Karpas-422 (cell line): Measurements from ENCODE around the gene COL16A1. TPM values are rescaled to one million over a fixed set of nuclear protein-coding genes. Genes with fewer than 3 reads are reported as not detected.

Experiments used
- DNase-seq: peaks from one replicate; pipeline ENCODE4 v3.0.0-alpha.2; 2015
- H2AFZ ChIP-seq: fragments of 200-600 bp; sonication (generic); 2 replicates; pipeline ENCODE4 v1.6.1; 2014; ENCODE audit warnings: antibody characterized with exemption, low read length, mixed read lengths
- H3K27ac ChIP-seq: fragments of 200-600 bp; sonication (generic); 2 replicates; pipeline ENCODE4 v1.5.1; 2014; ENCODE audit warnings: mild to moderate bottlenecking, low read length, moderate library complexity
- H3K27me3 ChIP-seq: fragments of 200-600 bp; sonication (generic); 2 replicates; pipeline ENCODE4 v1.6.1; 2014; ENCODE audit warnings: low read length, mixed read lengths
- H3K36me3 ChIP-seq: fragments of 200-600 bp; sonication (generic); 2 replicates; pipeline ENCODE4 v1.6.1; 2014; ENCODE audit warnings: low read length, mixed read lengths; ENCODE audit not compliant: insufficient read depth
- H3K4me1 ChIP-seq: fragments of 200-600 bp; sonication (generic); 2 replicates; pipeline ENCODE4 v1.6.1; 2014; ENCODE audit warnings: mild to moderate bottlenecking, low read length, mixed read lengths
- H3K4me2 ChIP-seq: fragments of 200-600 bp; sonication (generic); 2 replicates; pipeline ENCODE4 v1.6.1; 2014; ENCODE audit warnings: low read length, low read depth, mild to moderate bottlenecking; ENCODE audit not compliant: poor library complexity, severe bottlenecking
- H3K4me3 ChIP-seq: fragments of 200-600 bp; sonication (generic); 2 replicates; pipeline ENCODE4 v1.5.1; 2014; ENCODE audit warnings: mild to moderate bottlenecking, antibody characterized with exemption, low read length, mixed read lengths
- H3K79me2 ChIP-seq: fragments of 200-600 bp; sonication (generic); 2 replicates; pipeline ENCODE4 v1.6.1; 2014; ENCODE audit warnings: mild to moderate bottlenecking, low read length, mixed read lengths
- H3K9ac ChIP-seq: fragments of 200-600 bp; sonication (generic); 2 replicates; pipeline ENCODE4 v1.6.0; 2014; ENCODE audit warnings: low read length
- H3K9me2 ChIP-seq: fragments of 200-600 bp; sonication (generic), shearing (Covaris generic); replicated peaks from 2 replicates; pipeline ENCODE4 v1.6.0; 2014; ENCODE audit warnings: mild to moderate bottlenecking, low read length, moderate library complexity; ENCODE audit not compliant: insufficient read depth
- H3K9me3 ChIP-seq: fragments of 300-700, 200-600 bp; sonication (generic); 2 replicates; pipeline ENCODE4 v1.6.1; 2014; ENCODE audit warnings: low read length, mixed read lengths
- H4K20me1 ChIP-seq: fragments of 200-600 bp; sonication (generic); 2 replicates; pipeline ENCODE4 v1.6.1; 2014; ENCODE audit warnings: mild to moderate bottlenecking, antibody characterized with exemption, low read length, low read depth; ENCODE audit not compliant: insufficient read depth
- total RNA-seq: library from RNA; depleted of rRNA; stranded (reverse); fragments of >200 nt; shearing (Covaris generic); gene quantifications from 2 replicates; pipeline ENCODE4 v1.2.3, GENCODE V29; 2014; ENCODE audit warnings: low replicate concordance; rRNA removed

COL16A1 gene
- not detected in 2 replicates for total RNA-seq

DNA sequence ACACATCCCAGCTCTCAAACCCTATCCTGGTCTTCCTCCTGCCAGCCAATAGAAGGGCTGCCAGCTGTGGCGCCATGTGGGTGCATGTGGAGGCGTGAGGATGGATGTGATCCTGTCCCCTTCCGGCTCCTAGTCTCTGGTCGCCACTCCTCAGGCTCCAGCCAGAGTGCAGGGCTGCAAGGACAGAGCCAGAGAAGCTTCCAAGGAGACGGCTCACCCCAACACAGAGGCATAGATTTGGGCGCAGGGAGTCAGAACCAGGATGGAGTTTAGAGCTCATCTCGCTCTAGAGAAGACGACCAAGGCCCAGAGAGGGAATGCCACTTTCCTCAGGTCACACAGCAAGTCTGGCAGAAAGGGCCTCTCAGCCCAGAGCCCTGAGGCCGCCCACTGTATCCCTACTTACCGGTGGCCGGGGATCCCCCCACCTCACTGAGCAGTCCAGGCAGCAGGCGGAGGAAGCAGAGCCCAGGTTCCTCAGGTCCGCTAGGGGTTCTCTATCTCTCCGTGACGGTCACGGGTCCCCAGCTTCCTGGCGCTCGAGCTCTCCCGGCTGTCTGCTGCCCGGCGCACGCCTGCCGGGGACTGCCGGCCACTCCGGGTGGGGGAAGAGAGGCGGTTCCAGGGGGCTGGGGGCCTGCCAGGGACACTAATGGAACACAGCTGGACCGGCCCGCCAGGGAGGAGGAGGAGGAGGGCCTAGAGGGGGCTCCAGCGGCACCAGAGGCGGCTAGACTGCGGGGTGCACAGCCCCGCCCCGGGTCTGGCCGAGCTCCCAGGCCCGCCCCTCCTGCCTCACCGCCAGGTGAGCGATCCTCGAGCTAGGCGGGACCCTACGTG is at the start of gene COL16A1:
COL16A1 (minus strand) TSS at position 587 of the 840 bp plus-strand sequence. CDS start 1,824 bp downstream, outside the sequence.
- Histone ChIP-seq H3K27ac (no peak within 1 kb of the TSS), H3K4me2 (no peak within 1 kb of the TSS), H4K20me1 (no peaks in the 10 kb centered on the region), H2AFZ (no peak within 1 kb of the TSS), H3K4me3 (no peak within 1 kb of the TSS), H3K36me3 (no peaks in the 10 kb centered on the region), H3K79me2 (no peaks in the 10 kb centered on the region), H3K4me1 (peaks cover 24% of the 10 kb centered on the region), H3K9ac (peak within 1 kb of the TSS; percentile 13; the same call in 1 of the 2 replicates), H3K9me2 (no peaks in the 10 kb centered on the region), H3K9me3 (no peaks in the 10 kb centered on the region), H3K27me3 (no peaks in the 10 kb centered on the region)
- DNase-seq: no peak

DNA sequence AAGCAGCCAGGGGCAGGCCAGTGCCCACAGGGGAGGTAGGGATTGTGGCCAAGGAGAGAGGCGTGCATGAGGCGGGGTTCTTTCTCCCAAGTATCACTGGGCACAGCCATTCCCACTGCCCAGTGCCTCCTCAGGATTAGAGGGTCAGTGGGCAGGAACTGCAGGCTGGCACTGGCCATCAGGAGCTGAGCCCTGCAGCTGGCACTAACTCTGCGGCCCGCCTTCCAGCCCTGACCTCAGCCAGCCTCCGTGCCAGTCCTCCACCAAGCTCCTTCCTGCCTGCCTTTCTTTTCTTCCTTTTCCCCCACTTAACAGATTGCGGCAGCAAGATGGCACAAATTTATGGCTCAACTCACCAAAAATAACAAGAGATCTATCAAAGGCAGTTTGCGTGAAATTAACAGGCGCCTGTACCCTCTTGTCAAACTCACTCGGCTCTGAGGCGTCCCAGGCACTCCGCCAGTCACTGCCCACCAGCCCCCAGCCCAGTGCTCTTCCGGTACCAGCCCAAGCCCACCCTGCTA is 49.2 kb upstream of the COL16A1 start:
- Histone ChIP-seq H3K27me3 (no peaks in the 10 kb centered on the region), H3K9me2 (no peaks in the 10 kb centered on the region), H3K4me1 (peaks cover 10% of the 10 kb centered on the region), H4K20me1 (peaks cover 43% of the 10 kb centered on the region; the same call in 1 of the 2 replicates), H3K9ac (no peak overlapping the region), H2AFZ (no peak overlapping the region), H3K4me3 (no peak overlapping the region), H3K79me2 (no peaks in the 10 kb centered on the region), H3K4me2 (no peak overlapping the region), H3K27ac (no peak overlapping the region), H3K9me3 (no peaks in the 10 kb centered on the region), H3K36me3 (no peaks in the 10 kb centered on the region)
- no peak for DNase-seq

DNA sequence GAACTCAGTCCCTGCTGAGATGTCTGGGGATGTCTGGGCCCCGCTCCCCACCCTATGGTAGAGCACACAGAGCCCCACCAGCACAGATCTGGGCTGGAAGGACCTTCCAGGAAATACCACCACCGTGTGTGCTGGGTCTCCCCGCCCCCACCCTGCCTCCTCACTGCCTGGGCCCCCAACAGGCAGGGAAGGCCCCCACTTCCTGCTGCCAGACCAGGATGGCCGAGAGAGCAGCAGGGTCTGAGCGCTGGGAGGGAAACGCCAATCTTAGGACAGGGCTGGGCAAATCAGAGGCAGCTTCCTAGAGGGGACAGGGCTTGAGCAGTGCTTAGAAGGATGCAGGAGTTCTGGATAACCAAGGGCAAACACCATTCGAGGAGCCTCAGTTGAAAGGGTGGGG is 48.4 kb upstream of the COL16A1 start:
- Histone ChIP-seq H2AFZ (no peak overlapping the region), H4K20me1 (peaks cover 43% of the 10 kb centered on the region; the same call in 1 of the 2 replicates), H3K36me3 (no peaks in the 10 kb centered on the region), H3K79me2 (no peaks in the 10 kb centered on the region), H3K9me3 (no peaks in the 10 kb centered on the region), H3K9me2 (no peaks in the 10 kb centered on the region), H3K4me1 (peaks cover 17% of the 10 kb centered on the region), H3K9ac (no peak overlapping the region), H3K4me2 (no peak overlapping the region), H3K27me3 (no peaks in the 10 kb centered on the region), H3K27ac (no peak overlapping the region), H3K4me3 (no peak overlapping the region)
- no peak for DNase-seq

DNA sequence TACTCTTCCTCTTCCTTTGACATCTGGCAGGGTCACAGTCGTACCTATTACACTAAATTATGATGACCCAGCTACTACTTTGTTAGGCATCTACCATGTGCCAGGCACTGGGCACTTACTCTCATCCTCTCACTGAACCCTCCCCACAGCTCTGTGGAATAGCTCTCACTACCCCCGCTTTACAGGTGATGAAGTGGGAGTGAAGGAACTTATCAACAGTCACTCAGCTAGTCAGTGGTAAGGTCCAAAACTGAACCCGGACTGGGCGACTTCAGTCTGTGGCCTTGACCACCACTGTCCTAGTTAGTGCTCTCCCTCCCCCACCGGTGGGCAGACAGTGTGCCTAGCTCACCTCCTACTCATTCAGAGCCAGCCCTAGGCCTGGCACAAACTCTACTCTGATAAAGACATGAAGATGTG is 48.0 kb upstream of the COL16A1 start:
- Histone ChIP-seq H3K27ac (no peak overlapping the region), H3K4me2 (no peak overlapping the region), H3K36me3 (no peaks in the 10 kb centered on the region), H3K4me3 (no peak overlapping the region), H3K9me3 (no peaks in the 10 kb centered on the region), H2AFZ (no peak overlapping the region), H3K4me1 (peaks cover 22% of the 10 kb centered on the region), H3K79me2 (no peaks in the 10 kb centered on the region), H3K27me3 (no peaks in the 10 kb centered on the region), H3K9me2 (no peaks in the 10 kb centered on the region), H3K9ac (no peak overlapping the region), H4K20me1 (peaks cover 47% of the 10 kb centered on the region; the same call in 1 of the 2 replicates)
- DNase-seq: no peak

DNA sequence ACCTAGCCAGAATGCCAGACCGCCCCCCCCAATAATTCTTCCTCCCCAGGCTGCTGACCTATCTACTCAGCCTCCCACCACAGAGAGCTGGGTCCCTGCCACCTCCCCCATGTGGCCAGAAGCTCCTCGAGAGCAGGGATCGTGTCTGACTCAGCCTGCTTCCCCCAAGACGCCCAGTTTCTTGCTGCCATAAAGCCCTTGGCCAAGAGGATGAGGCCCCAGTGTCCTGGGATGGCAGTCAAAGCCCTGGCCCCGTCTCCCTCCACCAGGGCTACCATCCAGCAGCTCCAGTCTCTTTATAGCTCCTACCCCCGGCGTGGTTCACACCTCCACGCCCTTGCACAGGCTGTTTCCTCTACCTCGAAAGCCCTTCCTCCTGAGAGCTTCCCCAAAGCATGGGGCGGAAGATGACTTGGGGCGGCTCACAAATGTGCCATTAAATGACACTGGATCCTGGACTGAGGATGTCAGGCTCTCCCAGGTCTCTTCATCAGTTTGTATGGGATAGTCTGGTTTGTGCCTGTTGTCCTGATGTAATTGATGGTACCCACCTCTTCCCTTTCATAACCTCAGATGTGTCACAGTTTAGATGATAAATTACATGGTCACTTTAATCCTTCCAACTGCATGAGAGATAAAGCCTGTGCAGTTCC is 47.2 kb upstream of the COL16A1 start:
- Histone ChIP-seq H3K9me2 (no peaks in the 10 kb centered on the region), H3K4me1 (peaks cover 30% of the 10 kb centered on the region), H3K4me2 (no peak overlapping the region), H3K9ac (no peak overlapping the region), H3K27me3 (no peaks in the 10 kb centered on the region), H3K27ac (no peak overlapping the region), H3K9me3 (no peaks in the 10 kb centered on the region), H2AFZ (no peak overlapping the region), H3K79me2 (no peaks in the 10 kb centered on the region), H3K36me3 (no peaks in the 10 kb centered on the region), H4K20me1 (peaks cover 47% of the 10 kb centered on the region; the same call in 1 of the 2 replicates), H3K4me3 (no peak overlapping the region)
- no peak for DNase-seq

DNA sequence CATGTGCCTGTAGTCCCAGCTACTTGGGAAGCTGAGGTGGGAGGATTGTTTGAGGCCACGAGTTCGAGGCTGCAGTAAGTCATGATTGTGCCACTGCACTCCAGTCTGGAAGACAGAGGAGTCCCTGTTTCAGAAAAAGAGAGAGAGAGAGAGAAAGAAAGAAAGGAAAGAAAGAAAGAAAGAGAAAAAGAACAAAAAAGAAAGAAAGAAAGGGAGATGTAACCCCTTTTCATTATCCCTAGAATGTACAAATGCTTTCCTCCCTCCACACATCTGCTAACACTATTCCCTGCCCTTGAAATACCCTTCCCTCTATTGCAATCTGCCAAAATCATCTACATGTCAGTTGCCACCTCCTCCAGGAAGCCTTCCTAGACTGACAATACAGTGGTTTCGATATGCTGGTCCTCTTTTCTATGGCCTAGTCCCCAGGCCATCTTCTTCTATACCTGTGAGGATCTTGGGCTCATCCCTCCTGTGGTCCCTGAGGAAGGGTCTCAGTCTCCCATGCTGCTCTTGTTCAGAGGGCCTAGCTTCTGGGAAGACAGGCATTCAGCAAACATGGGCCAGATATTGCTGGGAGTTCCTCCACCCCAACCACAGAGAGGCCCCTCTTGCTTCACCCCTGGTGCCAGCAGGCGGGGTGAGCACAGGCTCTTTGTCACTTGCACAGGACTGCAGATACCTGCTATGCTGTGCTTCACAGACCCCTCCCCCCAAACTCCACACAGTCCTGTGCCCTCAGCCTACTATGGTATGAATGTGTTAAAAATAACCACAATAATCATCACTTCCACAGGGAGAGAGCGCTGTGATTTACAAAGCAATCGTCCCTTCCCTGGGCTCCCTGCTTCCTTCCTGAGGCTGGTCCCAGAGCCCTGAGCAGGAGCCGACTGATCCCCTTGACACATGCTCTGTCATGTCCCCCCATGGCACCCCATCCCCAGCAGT is 46.2 kb upstream of the COL16A1 start:
- Histone ChIP-seq H3K9me3 (no peaks in the 10 kb centered on the region), H3K9ac (no peak overlapping the region), H2AFZ (no peak overlapping the region), H4K20me1 (peaks cover 46% of the 10 kb centered on the region; the same call in 1 of the 2 replicates), H3K4me1 (peaks cover 39% of the 10 kb centered on the region), H3K9me2 (no peaks in the 10 kb centered on the region), H3K27me3 (no peaks in the 10 kb centered on the region), H3K79me2 (no peaks in the 10 kb centered on the region), H3K36me3 (no peaks in the 10 kb centered on the region), H3K4me3 (no peak overlapping the region), H3K4me2 (no peak overlapping the region), H3K27ac (no peak overlapping the region)
- no peak for DNase-seq

DNA sequence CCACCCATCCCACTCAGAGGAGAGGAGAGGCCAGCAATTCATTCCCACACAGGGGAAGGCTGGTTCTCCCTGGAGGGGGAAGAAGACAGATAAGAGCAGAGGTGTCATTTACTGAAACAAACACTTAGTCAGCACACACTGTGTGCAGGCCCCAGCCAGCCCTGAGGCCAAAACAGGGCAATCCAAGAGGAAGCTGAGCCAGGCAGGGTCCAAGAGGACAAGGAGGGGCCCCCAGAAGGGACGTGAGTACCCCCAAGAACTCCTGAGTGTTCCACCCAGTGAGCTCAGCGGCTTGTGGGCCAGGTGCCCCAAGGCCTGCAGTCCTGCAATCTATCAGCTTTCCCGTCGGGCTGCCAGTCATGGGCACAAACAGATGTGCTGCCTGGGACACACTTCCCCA is 44.5 kb upstream of the COL16A1 start:
- Histone ChIP-seq H2AFZ (no peak overlapping the region), H4K20me1 (peaks cover 35% of the 10 kb centered on the region; the same call in 1 of the 2 replicates), H3K79me2 (no peaks in the 10 kb centered on the region), H3K4me3 (no peak overlapping the region), H3K4me2 (no peak overlapping the region), H3K4me1 (peaks cover 53% of the 10 kb centered on the region), H3K27me3 (no peaks in the 10 kb centered on the region), H3K36me3 (no peaks in the 10 kb centered on the region), H3K27ac (no peak overlapping the region), H3K9me2 (no peaks in the 10 kb centered on the region), H3K9ac (no peak overlapping the region), H3K9me3 (no peaks in the 10 kb centered on the region)
- DNase-seq: no peak
